ENCODE data around the gene PLXNA2.

DNA sequence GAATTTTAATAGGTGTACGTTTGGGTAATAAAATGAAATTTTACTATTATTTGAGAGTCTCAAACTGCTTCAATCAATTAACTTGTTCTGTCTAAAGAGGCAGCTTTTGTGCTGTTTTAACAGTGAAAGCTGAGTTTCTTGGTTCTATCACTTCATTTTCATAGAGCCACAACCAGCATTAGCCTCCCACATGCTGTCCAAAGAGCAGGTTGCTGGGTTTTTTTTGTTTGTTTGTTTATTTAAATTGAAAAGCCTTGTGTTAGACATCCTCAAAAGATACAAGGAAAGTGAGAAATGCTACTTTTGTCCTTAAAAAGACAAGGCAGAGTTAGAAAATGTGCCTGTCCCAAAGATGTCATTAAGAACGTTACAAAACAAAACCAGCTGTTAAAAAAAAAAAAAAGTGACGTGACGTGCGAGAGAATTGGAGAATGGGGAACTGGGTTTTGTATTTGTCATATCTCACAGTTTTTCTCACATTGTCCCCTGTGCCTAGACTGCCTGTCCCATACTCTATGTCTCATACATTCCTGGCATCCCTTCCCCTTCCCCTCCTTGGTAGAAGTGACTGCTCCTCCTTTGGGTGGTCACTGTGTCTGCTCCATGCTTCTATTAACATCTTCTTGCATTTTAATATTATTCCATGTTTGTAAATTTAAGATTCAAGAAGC is 270.2 kb downstream of the PLXNA2 start:
- TF ChIP-seq TAF1 (IDR thresholded peaks at IDR 0.05; ENCODE audit: low read depth, low read length) (no peak), POLR2A (IDR thresholded peaks at IDR 0.05; ENCODE audit: low read depth, low read length) (no peak), SPI1 (IDR thresholded peaks at IDR 0.05; ENCODE audit: low read depth, low read length) (peak; percentile 90)

All from GM12891 (cell line).